ENCODE data around the gene FGD2. TPM values are rescaled to one million over a fixed set of nuclear protein-coding genes. Genes with fewer than 3 reads are reported as not detected.

Gene FGD2
- total RNA-seq, 1 experiment from 2014 or later = 1.2 TPM

DNA sequence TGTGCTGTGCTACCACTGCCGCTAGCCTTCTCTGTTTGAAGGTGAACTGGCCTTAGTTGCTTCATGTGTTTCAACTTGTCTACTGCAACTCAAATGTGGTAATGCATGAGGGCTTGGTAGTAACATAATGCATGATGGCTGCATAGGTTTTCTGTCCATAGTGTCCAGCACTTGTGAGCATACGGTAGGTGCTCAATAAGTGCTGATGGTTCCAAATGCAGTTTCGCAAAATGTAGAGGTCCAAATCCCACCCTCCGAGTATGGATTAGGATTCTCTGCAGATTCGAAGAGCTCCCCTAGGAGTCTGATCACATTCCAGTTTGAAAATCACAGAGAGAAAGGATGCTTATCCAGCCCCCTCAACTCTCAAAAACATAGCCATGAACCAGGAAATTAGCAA is 64.2 kb downstream of the FGD2 start:
- in situ Hi-C loops (cut with HindIII; ENCODE audit: low sequenced_read_pairs) = no loop called here
- DNase-seq (ENCODE audit: low spot score) = no peak

DNA sequence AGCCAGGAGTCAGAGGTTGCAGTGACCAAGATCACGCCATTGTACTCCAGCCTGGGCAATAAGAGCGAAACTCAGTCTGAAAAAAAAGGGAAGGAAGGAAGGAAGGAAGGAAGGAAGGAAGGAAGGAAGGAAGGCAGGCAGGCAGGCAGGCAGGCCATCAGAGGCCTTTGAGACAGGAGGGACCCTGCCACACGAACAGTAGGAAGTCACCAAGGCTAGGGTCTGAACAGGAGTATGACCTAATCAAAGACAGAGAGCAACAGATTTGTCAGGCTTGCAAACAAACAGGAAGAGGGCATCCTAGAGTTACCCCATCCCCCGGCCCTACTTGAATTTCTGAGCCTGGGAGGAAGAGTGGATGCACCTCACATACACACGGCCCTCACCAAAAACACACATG is 67.1 kb downstream of the FGD2 start:
- no peak for DNase-seq (ENCODE audit: low spot score)
- in situ Hi-C loops (cut with HindIII; ENCODE audit: low sequenced_read_pairs) = no loop called here

GRCh38 chr6:37074053-37074827 is 68.8 kb downstream of the FGD2 start:
- in situ Hi-C loops (cut with HindIII; ENCODE audit: low sequenced_read_pairs) = no loop called here
- DNase-seq (ENCODE audit: low spot score) = no peak

DNA sequence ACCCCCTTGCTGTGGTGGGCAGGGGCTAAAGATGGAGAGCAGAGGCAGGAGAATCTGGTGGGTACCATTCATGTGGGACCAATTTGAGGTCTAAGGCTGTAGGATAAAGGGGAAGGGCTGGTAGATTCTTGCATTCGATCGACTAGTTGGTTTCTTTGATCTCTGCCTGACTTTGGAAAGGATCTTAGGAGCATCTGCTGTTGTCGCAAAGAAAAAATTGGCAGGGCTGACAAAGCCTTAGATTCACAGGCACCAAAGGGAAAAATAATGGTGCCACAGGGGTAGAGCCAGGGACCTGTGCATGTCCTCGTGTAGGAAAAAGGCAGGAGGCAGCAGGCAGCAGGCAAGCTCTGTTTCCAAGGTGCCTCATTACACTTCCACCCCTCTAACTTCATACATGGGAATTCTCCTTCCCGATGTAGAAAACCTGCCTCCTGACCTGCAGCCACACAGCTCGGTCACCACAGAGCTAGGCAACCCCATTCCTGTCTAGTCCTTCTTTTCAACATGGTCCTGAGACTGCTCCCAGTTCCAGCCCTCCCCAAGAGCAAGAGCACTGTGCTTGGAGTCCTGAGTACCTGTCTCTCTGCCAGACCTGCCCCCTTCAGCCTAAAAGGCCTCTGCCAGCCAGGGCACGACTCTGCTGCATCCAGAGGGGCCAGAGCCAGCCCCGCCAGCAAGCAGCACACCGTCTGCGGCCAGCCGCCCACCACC is 71.9 kb downstream of the FGD2 start:
- in situ Hi-C loops (cut with HindIII; ENCODE audit: low sequenced_read_pairs) = no loop called here
- no peak for DNase-seq (ENCODE audit: low spot score)

DNA sequence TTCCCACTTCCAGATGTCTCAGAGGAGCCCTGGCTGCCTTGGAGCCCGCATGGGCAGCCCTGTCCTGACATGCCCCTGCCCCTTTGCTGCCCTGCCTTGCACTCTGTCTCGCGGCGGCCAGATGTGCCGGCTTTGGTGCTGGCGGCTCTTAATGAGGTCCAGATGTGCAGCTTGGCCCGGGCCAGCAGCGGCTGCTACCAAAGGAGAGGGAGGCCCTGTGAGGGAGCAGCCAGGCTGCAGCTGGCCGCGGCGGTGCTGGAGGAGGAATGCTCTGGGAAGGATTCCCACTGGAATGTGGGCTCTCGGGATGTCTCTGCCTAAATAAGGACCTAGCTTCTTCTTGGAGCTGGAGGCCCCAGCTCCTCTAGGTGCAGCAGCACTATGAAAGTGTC is 72.4 kb downstream of the FGD2 start:
- no peak for DNase-seq (ENCODE audit: low spot score)
- in situ Hi-C loops (cut with HindIII; ENCODE audit: low sequenced_read_pairs) = no loop called here

Other genes with a start within 250 kb of the FGD2 start
- gene CPNE5, start 166.2 kb upstream of the FGD2 start, total RNA-seq (2014; rRNA removed; shearing (Covaris generic)) = 28.1 and 37.6 TPM in 2 replicates
- 62.5 and 124 TPM in 2 replicates for gene PPIL1, start 130.9 kb upstream of the FGD2 start, total RNA-seq (2014; rRNA removed; shearing (Covaris generic))
- gene C6orf89, start 119.7 kb upstream of the FGD2 start, total RNA-seq (2014; rRNA removed; shearing (Covaris generic)) = 22.5 and 30.1 TPM in 2 replicates
- gene PI16, start 50.9 kb upstream of the FGD2 start, total RNA-seq (2014; rRNA removed; shearing (Covaris generic)) = not detected in 2 replicates
- 389 and 393 TPM in 2 replicates for gene MTCH1, start 19.5 kb upstream of the FGD2 start, total RNA-seq (2014; rRNA removed; shearing (Covaris generic))
- 70.4 and 71.6 TPM in 2 replicates for gene PIM1, start 164.5 kb downstream of the FGD2 start, total RNA-seq (2014; rRNA removed; shearing (Covaris generic))